Smooth muscle cell of the brain vasculature (primary cell): ENCODE data around the gene LIG1.
"Not testable (repeated sequence)": the region's sequence is repeated elsewhere in the genome, so short reads cannot be mapped to it uniquely, and the experiment has no call there.

ENCODE experiments used
- DNase-seq: peaks from one replicate; pipeline ENCODE4 v3.0.0-alpha.2; 2012; ENCODE audit warnings: low read depth, low spot score

Gene LIG1

GRCh38 chr19:48121909-48122371 is 48.2 kb downstream of the LIG1 start:
- no peak for DNase-seq

GRCh38 chr19:48121066-48121465 is 49.1 kb downstream of the LIG1 start:
- no peak for DNase-seq

GRCh38 chr19:48120505-48120904 is 49.6 kb downstream of the LIG1 start:
- DNase-seq: no peak

- no peak for DNase-seq
These were observed 52.0 kb downstream of the LIG1 start for GRCh38 chr19:48118131-48118517.

DNA sequence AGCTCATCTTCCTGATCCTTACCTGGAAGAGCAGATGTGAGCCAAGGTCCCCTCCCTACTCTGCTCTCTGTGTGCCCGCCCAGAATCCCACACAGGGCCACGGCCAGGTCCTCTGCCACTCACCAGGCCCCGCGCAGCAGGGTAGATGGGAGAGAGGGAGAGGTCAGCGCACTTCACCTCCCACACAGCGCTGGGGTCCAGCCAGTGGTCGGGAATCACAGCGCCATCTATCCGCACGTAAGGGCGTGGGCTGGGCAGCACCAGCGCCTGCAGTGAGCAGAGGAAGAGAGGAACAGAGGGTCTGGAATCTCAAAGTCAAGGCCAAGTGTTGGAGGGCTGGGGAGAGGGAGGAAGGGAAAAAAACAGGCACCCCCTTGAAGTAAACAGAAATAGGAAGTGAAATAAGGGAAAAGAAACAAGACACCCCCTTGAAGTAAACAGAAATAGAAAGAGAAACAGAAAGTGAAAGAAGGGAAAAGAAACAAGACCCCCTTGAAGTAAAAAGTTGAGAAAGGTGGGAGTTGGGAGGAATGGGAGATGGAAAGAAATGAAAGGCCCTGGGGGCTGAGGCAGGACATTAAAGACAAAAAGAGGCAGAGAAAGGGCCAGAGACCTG is 52.5 kb downstream of the LIG1 start:
- no peak for DNase-seq

- no peak for DNase-seq
These were observed 56.8 kb downstream of the LIG1 start for GRCh38 chr19:48113190-48113917.

DNA sequence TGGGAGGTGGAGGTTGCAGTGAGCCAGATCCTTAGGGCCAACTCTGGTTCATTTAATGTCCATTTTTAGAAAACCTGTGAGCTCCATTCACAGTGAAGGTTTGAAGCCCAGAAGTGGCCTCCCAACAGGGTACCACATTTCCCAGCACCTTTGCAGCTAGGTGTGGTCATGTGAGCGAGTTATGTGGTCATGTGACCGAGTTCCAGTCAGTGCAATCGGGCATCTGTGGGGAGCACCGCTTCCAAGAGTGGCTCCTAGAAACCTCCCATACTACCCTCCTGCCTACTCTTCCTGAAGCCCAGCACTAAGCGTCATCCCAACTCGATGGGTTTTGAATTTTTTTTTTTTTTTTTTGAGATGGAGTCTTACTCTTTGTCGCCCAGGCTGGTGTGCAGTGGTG is 58.9 kb downstream of the LIG1 start:
- no peak for DNase-seq

- peak; percentile 61 for DNase-seq
These were observed 59.7 kb downstream of the LIG1 start, which contains the start of gene PLA2G4C for GRCh38 chr19:48110350-48110966. Gene PLA2G4C, minus strand, starts transcription at chr19:48110817. Its CDS starts 4,288 bp downstream, at chr19:48106529.

GRCh38 chr19:48108997-48109782 is 61.0 kb downstream of the LIG1 start:
- no peak for DNase-seq

DNA sequence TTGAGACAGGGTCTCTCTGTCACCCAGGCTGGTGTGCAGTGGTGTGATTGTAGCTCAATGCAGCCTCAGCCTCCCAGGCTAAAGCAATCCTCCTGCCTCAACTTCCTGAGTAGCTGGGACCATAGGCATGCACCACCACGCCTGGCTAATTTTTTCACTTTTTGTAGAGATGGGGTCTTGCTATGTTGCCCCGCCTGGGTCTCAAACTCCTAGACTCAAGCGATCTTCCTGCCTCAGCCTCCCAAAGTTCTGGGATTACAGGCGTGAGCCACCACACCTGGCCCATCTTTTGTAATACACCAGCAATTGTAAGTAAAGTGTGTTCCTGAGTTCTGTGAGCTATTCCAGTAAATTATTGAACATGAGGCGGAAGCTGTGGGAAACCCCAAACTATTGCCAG is 66.2 kb downstream of the LIG1 start:
- DNase-seq: no peak

GRCh38 chr19:48102870-48103751 is 67.0 kb downstream of the LIG1 start:
- DNase-seq: no peak

DNA sequence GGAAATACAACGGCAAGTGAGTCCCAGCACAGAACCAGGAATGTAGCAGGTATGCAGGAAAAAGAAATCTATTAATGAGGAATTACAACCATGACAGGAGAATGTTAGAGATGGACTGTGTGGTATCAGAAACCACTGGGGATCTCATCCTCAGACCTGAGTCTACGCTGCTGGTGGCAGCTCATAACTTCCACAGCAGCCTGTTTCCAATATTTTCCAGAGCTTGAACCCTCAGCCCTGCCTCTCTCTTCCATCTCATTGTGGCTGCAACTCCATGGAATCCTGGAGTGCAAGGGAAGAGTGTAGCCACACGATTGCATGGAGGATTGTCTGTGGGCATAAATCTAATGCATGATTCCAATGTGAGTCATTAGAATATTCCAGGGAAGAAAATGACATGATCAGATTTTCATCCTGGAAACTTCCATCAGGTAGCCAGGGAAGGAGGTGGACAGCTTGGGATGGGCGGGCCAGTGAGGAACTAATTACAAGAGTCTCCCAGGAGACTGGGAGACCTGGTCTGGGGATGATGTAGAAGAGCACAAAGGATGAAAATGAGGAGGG is 74.5 kb downstream of the LIG1 start:
- DNase-seq: no peak

- DNase-seq: no peak
These were observed 75.3 kb downstream of the LIG1 start for GRCh38 chr19:48094855-48095203.

GRCh38 chr19:48094129-48094854 is 75.9 kb downstream of the LIG1 start:
- DNase-seq: no peak

DNA sequence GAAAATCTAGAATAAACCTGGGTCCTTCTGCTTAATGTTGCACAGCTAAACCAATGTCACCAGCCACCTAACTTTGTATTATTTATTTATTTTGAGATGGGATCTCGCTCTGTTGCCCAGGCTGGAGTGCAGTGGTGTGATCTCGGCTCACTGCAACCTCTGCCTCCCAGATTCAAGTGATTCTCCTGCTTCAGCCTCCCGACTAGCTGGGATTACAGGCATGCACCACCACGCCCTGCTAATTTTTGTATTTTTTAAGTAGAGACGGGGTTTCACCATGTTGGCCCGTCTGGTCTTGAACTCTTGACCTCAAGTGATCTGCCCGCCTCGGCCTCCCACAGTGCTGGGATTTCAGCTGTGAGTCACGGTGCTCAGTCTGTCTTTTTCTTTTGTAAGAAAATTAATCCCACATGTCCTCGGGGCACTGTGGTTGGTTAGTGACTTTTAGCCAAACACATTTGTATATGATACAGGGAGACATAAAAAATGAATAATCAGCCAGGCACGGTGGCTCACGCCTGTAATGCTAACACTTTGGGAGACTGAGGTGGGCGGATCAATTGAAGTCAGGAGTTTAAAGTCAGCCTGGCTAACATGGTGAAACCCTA is 78.9 kb downstream of the LIG1 start:
- DNase-seq: peak; percentile 57

DNA sequence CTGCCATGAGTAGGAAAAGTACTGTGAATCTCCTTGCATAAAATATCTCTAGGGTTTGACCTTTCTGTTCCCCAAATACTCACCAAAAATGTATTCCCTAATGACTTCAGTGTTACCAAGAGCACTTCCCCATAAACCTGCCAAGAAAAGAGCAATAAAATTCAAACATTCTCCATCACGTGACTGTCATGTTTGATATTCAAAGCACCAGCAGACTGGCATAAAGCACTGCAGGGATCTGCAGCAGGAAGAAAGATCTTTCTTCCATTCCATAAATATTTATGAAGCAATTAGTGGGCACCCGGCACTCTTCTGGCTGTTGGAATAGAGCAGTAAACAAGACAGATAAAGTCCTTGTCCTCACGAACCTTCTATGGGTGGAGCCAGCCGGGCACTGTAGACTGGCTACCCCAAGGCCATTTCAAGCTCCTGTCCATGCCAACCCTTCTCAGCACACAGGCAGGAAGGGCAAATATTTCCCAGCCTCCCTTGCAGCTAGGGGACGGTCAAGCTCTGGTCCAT is 79.8 kb downstream of the LIG1 start:
- no peak for DNase-seq

GRCh38 chr19:48088991-48089390 is 81.2 kb downstream of the LIG1 start:
- not testable (repeated sequence) for DNase-seq

DNA sequence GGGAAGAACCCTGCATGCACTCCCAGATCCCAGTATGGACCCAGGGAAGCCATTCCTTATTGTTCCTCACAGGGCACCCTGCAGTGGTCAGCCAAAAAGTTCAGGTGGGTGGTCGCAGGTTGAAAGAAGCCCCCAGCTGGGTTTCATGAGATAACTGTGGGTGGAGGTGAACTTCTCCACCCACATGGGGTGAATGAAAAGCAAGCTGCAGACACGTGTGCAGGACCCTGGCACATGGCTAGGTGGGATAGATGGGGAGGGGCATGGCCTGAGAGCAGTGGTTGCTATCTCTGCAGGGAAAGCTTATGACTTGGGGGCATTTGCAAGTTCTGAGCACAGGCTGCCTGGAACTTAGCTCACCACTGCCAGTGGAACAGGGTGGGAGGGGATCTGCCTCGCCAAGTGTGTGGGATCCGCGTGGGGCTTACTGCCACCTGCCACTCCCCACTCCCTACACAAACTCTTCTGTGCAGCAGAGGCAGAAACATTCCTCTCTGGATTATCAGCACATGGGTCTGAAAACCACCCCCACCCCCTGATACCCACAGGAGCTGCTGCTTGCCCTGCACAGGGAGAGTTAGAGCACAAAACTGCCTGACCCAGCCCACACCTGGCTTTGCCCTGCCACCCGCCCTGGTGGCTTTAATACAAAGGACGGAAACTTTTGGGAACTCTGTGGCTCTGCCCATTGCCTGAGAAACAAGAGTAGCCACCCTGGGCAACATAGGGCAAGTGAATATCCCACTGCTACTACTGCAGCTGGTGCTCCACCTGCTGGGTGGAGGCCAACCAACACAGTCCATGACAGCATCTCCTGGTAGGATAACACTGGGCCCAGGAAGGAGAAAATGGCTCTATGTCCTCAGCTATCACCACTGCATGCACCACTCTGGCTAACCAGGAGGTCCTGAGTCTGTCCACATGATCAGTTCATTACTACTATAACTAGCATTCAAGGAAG is 84.0 kb downstream of the LIG1 start:
- no peak for DNase-seq
